GM18907 (cell line): ENCODE data around the gene TMEM128.
"Not testable (repeated sequence)": the region's sequence is repeated elsewhere in the genome, so short reads cannot be mapped to it uniquely, and the experiment has no call there.

Source experiments
- ATAC-seq: cut with Tn5 transposase; IDR thresholded peaks from one replicate; pipeline ENCODE4 v1.9.1; 2021; ENCODE audit warnings: mild to moderate bottlenecking, moderate library complexity; ENCODE audit not compliant: unreplicated experiment

TMEM128 gene

GRCh38 chr4:4257705-4258104 is 9.7 kb upstream of the TMEM128 start:
- not testable (repeated sequence) for ATAC-seq

GRCh38 chr4:4256799-4257198 is 8.8 kb upstream of the TMEM128 start:
- ATAC-seq: no peak

- ATAC-seq: no peak
These were observed 6.6 kb upstream of the TMEM128 start for GRCh38 chr4:4254666-4255065.

- ATAC-seq: no peak
These were observed 6.2 kb upstream of the TMEM128 start for GRCh38 chr4:4254199-4254598.

DNA sequence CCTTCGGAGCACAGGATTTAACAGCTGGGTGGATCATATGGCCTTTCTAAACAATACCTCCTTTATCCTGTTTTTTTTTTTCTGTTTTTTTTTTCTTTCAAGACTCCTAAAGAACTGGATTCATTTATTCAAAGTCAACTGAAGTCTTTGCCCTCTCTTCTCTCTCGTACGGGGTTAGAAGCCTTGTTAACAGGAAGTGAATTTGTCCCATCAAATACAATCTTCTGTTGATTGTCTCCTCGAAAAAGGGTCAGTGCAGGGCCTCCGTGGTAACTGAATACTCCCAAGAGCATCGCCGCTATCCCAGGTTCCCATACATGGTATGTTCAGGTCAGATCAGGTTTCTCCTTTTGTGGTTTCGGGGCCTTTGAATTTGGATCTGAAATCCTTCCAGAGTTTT is 1.8 kb upstream of the TMEM128 start:
- ATAC-seq: no peak

- not testable (repeated sequence) for ATAC-seq
These were observed 1.3 kb upstream of the TMEM128 start for GRCh38 chr4:4249342-4249741.

- ATAC-seq: no peak
These were observed 821 bp upstream of the TMEM128 start for GRCh38 chr4:4248885-4249203.

DNA sequence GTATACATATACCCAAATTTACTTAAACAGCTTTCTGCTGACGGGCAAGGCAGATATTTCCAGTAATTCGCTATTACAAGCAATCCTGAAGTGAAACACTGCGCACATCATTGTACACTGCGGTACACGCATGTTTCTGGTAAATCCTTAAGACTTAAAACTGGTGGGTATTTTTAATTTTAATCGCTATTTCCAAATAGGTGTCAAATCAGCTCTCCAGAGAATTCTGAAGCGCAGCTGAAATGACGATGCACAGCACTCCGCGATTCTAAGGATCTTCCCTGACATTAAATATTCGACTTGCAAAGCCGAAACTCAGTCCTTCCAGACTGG is 361 bp downstream of the TMEM128 start:
- peak; percentile 6 for ATAC-seq

DNA sequence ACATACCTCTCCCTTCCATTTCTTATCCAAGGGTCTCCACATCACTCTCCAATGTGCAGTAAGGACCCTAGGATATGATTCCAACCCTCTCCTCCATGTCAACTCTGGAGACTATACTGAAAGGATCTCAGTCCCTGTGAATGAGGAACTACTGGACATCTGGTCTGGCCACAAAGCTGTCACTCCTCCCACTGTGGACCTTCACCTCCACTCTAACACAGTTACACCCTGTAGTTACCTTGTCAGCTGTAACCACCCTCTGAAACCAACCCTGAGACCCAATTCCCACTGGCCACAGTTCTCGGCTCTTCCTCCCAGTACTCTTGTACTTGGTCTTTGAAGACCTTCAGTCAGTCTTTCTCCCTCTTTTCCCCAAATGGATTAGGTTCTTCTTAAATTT is 2.9 kb downstream of the TMEM128 start:
- ATAC-seq: no peak

DNA sequence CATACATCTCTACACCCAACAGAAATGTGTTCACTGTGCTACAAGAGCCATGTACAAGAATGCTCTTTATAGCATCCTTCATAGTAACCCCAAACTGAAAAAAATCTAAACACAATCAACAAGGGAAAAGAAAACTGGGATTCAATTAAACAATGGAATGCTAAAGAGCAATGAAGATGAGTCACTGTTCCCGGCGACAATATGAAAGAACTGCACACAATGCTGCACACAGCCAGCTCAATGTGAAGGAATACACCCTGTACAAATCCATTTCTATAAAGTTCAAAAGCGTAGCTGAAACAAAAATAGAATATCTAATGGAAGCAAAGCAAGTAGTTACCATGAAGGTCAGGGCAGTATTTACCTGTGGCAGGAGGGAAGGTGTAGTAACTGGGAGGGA is 8.5 kb downstream of the TMEM128 start:
- ATAC-seq: not testable (repeated sequence)

DNA sequence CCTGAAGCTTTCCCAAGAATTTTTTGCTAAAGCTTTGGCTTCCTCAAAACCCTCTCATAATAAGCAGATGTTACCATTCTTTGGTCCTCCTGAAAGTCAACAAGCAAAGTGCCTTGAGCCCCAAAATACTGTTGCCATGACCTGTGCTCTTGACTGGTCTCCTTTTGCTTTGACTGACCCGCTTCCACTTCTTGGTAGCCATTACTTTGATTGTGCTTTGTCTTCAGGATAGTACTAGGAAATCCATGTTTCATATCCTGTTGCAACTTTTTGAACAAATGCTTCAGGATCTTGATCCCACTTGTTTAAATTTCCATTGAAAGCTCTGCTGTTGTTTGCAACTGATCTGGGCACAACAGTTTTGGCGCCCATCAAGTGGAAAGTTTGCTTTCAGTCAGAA is 14.4 kb downstream of the TMEM128 start:
- ATAC-seq: no peak

- no peak for ATAC-seq
These were observed 19.7 kb downstream of the TMEM128 start for GRCh38 chr4:4228356-4228668.

DNA sequence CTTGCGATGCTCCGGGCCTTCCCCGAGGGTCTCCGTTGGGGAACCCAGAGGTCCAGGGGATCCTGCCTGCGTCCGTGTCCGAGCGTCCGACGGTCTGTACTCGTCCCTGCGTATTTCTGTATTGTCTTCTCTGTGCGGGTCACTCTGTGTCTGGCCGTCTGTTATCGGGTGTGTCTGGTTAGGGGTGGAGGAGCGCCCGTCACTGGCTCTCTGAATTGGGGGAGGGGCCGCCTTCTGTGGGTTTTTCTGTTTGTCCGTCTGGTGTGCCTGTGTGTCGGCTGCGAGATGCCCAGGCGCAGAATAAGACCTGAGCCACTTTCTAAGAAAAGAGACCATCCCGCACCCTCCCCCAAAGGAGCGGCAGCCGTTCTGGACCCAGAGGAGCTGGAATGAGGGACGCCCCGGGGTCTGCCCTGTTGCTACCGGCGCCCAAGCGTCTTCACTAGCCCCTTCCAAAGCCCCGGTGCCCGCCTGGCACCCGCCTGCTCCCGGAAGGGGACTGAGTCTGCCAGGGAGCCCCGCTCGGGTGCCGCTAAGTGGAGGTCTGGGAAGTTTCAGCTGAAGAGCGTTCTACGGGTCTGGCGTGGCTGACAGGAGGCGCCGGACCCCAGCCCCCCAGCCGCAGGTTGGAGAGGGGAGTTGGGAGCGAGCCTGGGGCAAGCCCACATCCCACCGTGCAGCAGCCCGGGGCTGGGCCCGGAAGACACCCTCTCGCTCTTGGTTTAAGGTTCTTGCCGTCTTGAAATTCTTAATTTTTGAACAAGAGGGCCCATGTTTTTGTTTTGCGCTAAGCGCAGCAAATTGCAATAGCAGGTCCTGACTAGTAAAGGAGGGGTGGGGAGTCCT is 20.3 kb downstream of the TMEM128 start:
- no peak for ATAC-seq

DNA sequence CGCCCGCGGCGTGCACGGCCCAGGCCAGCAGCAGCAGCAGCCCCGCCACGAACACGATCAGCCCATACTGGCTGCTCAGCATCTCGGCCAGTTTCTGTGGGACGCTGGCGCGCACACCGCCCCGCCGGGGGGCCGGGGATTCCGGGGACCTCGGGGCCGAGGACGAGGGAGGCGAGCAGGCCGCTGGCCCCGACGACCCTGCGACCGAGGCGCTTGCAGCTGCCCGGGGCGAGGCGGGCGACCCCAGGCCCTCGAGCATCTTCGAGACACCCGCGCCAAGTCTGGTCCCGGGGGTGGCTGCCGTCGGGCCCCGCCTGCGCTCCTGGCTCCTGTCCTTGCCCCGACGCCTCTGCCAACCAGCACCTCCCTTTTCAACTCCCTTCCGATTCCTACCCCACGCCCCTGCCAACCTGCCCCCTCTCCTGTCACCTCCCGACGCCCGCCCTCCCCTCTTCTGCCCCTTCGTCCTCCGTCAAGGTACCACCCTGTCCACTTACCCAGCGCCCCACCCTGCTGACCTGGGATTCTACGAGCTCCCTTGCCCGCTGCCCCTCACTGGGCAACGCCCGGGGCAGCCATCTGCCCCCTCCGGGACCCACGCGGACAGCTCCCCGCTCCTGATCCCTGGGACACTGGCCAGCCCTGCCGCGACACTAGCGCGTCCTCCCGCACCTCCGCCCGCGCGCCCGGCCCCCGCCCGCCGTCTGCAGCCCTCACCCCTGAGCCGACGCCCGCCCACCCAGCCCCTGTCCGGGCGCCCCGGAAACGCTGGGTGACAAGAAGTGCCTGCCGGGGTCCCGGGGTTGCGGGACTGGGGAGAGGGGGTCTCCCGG is 21.2 kb downstream of the TMEM128 start, which contains the start of gene OTOP1:
Gene OTOP1 (minus strand): TSS at position 324 of the 833 bp plus-strand sequence. CDS start 65 bp downstream, at position 259.
- ATAC-seq: no peak

GRCh38 chr4:4225915-4226605 is 22.0 kb downstream of the TMEM128 start:
- ATAC-seq: no peak

DNA sequence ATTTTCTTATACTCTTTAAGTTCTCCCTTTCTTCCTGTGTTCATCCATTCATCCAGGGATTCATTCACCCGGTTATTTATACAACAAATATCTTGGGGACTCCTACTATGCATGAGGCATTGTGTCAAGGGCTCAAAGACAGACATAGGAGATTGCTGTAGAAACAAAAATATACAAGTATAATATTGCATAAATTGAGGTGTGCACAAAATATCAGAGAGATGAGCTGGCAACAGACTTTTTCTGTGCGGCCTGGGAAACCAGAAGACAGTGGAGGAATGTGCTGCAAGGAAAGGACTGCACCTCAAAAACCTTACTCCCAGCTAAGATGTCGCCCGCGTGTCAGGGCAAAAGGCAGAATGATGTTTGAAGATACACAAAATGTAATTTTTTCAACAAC is 30.9 kb downstream of the TMEM128 start:
- no peak for ATAC-seq

- ATAC-seq: no peak
These were observed 31.4 kb downstream of the TMEM128 start for GRCh38 chr4:4216648-4217047.

DNA sequence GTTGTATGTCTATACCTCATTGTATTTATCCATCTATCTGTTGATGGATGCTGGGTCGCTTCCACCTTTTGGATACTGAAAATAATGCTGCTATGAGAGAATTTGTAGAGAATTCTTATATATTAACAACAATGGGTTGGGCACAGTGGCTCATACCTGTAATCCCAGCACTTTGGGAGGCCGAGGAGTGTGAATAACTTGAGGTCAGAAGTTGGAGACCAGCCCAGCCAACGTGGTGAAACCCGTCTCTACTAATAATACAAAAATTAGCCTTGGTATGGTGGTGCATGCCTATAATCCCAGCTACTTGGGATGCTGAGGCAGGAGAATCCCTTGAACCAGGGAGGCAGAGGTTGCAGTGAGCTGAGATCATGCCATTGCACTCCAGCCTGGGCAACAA is 34.3 kb downstream of the TMEM128 start:
- ATAC-seq: not testable (repeated sequence)

DNA sequence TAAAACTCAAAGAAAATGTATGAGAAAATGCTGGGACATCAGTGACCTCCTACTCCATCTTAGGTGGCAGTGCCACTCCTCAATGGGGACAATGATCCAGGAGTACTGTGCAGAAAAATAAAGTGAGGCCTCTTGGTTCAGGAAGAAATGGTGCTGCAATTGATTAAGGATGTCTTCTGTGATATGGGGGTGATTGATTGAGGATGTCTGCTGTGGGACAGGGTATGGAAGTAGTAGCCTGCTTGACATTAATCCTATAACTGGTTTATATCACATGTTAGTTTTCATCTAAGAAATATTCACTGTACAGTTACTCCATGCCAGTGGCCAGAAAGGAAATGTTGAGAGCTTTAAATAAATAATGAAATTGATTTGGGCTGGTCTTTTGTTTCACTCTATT is 41.8 kb downstream of the TMEM128 start:
- ATAC-seq: no peak

GRCh38 chr4:4204401-4204745 is 43.6 kb downstream of the TMEM128 start:
- ATAC-seq: no peak

DNA sequence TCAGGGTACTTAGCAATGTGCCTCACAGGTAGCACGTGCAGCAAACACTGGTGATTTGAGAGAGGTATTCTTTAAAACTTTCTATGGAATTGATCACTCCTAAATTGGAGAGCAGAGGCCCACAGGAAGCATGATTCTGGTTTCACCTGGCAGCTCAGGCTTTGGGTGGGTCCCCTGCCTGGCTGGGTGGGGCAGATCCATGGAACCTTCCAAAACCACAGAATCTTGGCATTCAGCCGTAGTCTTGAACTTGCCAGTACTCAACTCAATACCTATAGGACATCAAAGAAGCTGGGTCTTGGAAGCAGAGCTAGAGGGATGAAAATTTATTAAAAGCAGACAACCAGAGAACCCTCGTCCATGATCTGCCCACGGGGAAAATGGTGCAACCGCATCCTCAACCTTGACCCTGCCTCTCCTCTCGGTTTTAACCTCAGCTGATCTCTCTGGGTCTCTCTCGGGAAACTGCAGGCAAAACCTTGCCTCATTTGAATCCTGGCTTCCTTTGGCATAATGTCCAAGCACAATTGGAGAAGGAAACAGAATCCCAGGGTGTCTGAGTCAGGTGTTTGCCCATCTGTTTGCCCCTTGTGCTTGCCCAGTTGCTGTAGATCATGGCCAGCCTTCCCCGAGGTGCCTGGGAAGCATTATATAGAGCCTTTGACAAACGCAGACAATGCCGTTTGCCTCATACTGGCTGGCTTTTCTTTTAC is 44.2 kb downstream of the TMEM128 start:
- no peak for ATAC-seq
